Tibial nerve (tissue), 4 donors: ENCODE measurements around the gene KRTAP3-1. TPM values are rescaled to one million over a fixed set of nuclear protein-coding genes. Genes with fewer than 3 reads are reported as not detected.
A peak's percentile ranks its signal among the peaks of the same experiment; 100 is the strongest.

Experiments
- DNase-seq, 2 donors: peaks; one replicate each; pipeline ENCODE4 v3.0.0-alpha.2; 2019; ENCODE audit warnings: low spot score in 2 of 2
- H3K27ac ChIP-seq, 4 donors: fragments of 200-600 bp; sonication (generic) in 3 of 4; one replicate each; pipeline ENCODE4 v1.5.1; 2017 to 2019; ENCODE audit warnings: mild to moderate bottlenecking in 1 of 4
- H3K27me3 ChIP-seq, 2 donors: fragments of 200-600 bp; sonication (generic) in 1 of 2; one replicate each; pipeline versions ENCODE4 v1.5.1 to v1.6.0; 2017 to 2019
- H3K36me3 ChIP-seq, 3 donors: fragments of 200-600 bp; sonication (generic); one replicate each; pipeline ENCODE4 v1.5.1; 2018 to 2019
- H3K4me1 ChIP-seq, 4 donors: fragments of 200-600 bp; sonication (generic) in 3 of 4; one replicate each; pipeline ENCODE4 v1.5.1; 2017 to 2019
- H3K4me3 ChIP-seq, 4 donors: fragments of 200-600 bp; sonication (generic) in 3 of 4; one replicate each; pipeline ENCODE4 v1.5.1; 2017 to 2019; ENCODE audit warnings: mild to moderate bottlenecking in 1 of 4, moderate library complexity in 1 of 4
- H3K9me3 ChIP-seq, 4 donors: fragments of 200-600 bp; sonication (generic) in 3 of 4; one replicate each; pipeline ENCODE4 v1.5.1; 2017 to 2019
- EP300 ChIP-seq, 2 donors: sonication (generic); formaldehyde crosslinking; IDR thresholded peaks; one replicate each; pipeline ENCODE4 v1.6.1; 2017; ENCODE audit warnings: antibody characterized with exemption in 2 of 2, mild to moderate bottlenecking in 1 of 2
- POLR2A ChIP-seq, 2 donors: fragments of 450-650 bp; IDR thresholded peaks; one replicate each; pipeline ENCODE4 v1.6.1; 2017; ENCODE audit warnings: antibody characterized with exemption in 2 of 2, mild to moderate bottlenecking in 2 of 2, moderate library complexity in 2 of 2
- WGBS, 2 donors: methylation state at CpG; one replicate each; pipeline ENCODE4 v1.1.5; 2018; 5-methylcytosine and 5-hydroxymethylcytosine counted together
- total RNA-seq, 4 donors: library from RNA; depleted of rRNA; stranded (reverse); fragments of >200 nt; gene quantifications; one replicate each; pipeline ENCODE4 v1.1.0, GENCODE V29; 2016
- TF ChIP-seq, protein P1 (sequence below), 5 experiments: fragments of 200-600 bp in 3 of 5; fragments of 450-650 bp in 2 of 5; sonication (generic) in 3 of 5; IDR thresholded peaks; one replicate each; pipeline ENCODE4 v1.5.1; 2016 to 2019; ENCODE audit warnings: antibody characterized with exemption in 5 of 5, mild to moderate bottlenecking in 3 of 5, moderate library complexity in 2 of 5

Gene KRTAP3-1
- total RNA-seq, 4 donors from 2014 or later: not detected

GRCh38 chr17:40974366-40974765, 34.6 kb downstream of the KRTAP3-1 start:
- Histone ChIP-seq H3K4me1 (no peaks in the 10 kb centered on the region), H3K9me3 (no peaks in the 10 kb centered on the region), H3K36me3 (no peaks in the 10 kb centered on the region), H3K4me3 (no peak overlapping the region), H3K27ac (no peak overlapping the region), H3K27me3 (peaks cover 0 to 4% of the 10 kb centered on the region in 2 donors)
- TF ChIP-seq EP300 (IDR thresholded peaks at IDR 0.05) (no peak), POLR2A (IDR thresholded peaks at IDR 0.05) (no peak)
- TF ChIP-seq, protein P1, sequence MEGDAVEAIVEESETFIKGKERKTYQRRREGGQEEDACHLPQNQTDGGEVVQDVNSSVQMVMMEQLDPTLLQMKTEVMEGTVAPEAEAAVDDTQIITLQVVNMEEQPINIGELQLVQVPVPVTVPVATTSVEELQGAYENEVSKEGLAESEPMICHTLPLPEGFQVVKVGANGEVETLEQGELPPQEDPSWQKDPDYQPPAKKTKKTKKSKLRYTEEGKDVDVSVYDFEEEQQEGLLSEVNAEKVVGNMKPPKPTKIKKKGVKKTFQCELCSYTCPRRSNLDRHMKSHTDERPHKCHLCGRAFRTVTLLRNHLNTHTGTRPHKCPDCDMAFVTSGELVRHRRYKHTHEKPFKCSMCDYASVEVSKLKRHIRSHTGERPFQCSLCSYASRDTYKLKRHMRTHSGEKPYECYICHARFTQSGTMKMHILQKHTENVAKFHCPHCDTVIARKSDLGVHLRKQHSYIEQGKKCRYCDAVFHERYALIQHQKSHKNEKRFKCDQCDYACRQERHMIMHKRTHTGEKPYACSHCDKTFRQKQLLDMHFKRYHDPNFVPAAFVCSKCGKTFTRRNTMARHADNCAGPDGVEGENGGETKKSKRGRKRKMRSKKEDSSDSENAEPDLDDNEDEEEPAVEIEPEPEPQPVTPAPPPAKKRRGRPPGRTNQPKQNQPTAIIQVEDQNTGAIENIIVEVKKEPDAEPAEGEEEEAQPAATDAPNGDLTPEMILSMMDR (IDR thresholded peaks at IDR 0.05): no peak
- no peak for DNase-seq
- 89 to 92% methylated on average over 3 of the region's 3 CpGs for WGBS, 2 donors

DNA sequence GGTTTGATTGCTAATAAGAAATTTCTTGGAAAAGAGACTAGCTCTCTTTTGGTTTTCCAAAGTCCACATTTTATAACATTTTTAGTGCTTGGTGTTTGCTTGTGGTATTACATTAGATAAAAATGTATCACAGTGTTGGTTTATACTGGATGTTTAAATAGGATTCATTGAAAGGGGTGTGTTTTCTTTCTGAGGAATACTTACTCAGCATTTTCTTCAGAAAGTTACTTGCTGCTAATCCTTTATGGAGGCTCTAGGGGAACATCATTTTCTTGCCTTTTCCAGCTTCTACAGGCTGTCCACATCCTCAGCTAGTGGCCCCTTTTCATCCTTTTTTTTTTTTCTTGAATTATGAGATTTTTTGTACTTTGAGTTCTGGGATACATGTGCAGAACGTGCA, 41.3 kb downstream of the KRTAP3-1 start:
- DNase-seq: no peak
- Histone ChIP-seq H3K4me1 (no peaks in the 10 kb centered on the region), H3K9me3 (no peaks in the 10 kb centered on the region), H3K4me3 (no peak overlapping the region), H3K27ac (no peak overlapping the region), H3K36me3 (no peaks in the 10 kb centered on the region), H3K27me3 (no peaks in the 10 kb centered on the region)
- TF ChIP-seq EP300 (IDR thresholded peaks at IDR 0.05) (no peak), POLR2A (IDR thresholded peaks at IDR 0.05) (no peak)
- TF ChIP-seq, protein P1 (IDR thresholded peaks at IDR 0.05): no peak
- WGBS, 2 donors: 61 to 91% methylated on average over 1 of the region's 1 CpG

DNA sequence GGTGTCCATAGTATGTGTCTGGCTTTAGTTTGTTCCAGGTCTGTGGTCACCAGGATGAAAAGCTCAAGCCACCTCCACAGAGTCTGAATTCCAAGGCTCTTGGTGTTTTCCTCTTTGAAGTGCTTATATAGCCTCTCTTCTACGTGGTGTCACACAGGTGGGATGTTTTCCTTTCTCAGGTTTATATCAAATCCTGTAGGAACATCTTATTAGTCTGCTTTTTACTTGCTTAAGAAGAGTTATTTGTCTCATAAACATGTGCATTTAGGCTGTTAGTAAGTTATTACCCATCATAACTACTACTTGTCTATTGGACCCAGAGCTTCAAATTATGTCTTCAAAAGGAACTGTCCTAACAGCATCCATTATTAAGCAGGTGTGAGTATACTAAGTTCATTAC, 42.1 kb downstream of the KRTAP3-1 start, which contains the start of gene KRT39:
KRT39 (minus strand) TSS at position 101 of the 400 bp plus-strand sequence; CDS start at position 9, 92 bp downstream.
- no peak for TF ChIP-seq EP300 (IDR thresholded peaks at IDR 0.05)
- TF ChIP-seq, protein P1 (IDR thresholded peaks at IDR 0.05): no peak
- no peak for TF ChIP-seq POLR2A (IDR thresholded peaks at IDR 0.05)
- H3K36me3 ChIP-seq: no peaks in the 10 kb centered on the region
- no peaks in the 10 kb centered on the region for H3K9me3 ChIP-seq
- H3K4me3 ChIP-seq: no peak within 1 kb of the TSS
- DNase-seq: no peak
- H3K27ac ChIP-seq: no peak within 1 kb of the TSS
- H3K27me3 ChIP-seq: no peaks in the 10 kb centered on the region
- H3K4me1 ChIP-seq: no peaks in the 10 kb centered on the region
- 72 to 89% methylated on average over 1 of the region's 1 CpG for WGBS, 2 donors

DNA sequence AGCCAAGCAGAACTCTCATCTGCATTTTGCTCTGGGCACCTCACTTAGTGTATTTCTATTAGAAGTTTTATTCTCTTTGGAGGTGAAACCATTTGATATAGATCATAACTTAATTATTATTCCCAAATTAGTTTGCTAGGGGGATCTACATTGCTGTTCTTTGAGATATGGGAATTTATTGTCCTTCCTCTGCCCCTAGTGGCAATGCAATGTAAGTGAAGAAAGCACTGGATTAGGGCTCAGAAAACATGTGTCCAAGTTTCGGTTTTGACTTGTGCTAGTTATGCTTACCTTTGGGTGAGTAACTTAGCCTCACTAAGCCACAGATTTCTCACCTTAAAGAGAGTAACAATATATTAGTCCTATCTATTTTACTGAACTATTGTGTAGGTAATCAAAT, 45.1 kb downstream of the KRTAP3-1 start:
- DNase-seq: no peak
- TF ChIP-seq, protein P1 (IDR thresholded peaks at IDR 0.05): peak; percentile 27 to 40 (median 34)
- no peak for TF ChIP-seq EP300 (IDR thresholded peaks at IDR 0.05)
- no peak for TF ChIP-seq POLR2A (IDR thresholded peaks at IDR 0.05)
- 55 to 56% methylated on average over 1 of the region's 1 CpG for WGBS, 2 donors
- Histone ChIP-seq H3K36me3 (no peaks in the 10 kb centered on the region), H3K4me3 (no peak overlapping the region), H3K4me1 (no peaks in the 10 kb centered on the region), H3K27ac (no peak overlapping the region), H3K27me3 (no peaks in the 10 kb centered on the region), H3K9me3 (no peaks in the 10 kb centered on the region)

GRCh38 chr17:40962059-40962561, 46.8 kb downstream of the KRTAP3-1 start:
- no peaks in the 10 kb centered on the region for H3K9me3 ChIP-seq
- TF ChIP-seq EP300 (IDR thresholded peaks at IDR 0.05) (no peak), POLR2A (IDR thresholded peaks at IDR 0.05) (no peak)
- TF ChIP-seq, protein P1 (IDR thresholded peaks at IDR 0.05): no peak
- H3K4me1 ChIP-seq: no peaks in the 10 kb centered on the region
- no peaks in the 10 kb centered on the region for H3K36me3 ChIP-seq
- no peak for DNase-seq
- H3K27ac ChIP-seq: no peak overlapping the region
- WGBS, 2 donors: 89 to 94% methylated on average over 4 of the region's 4 CpGs
- H3K27me3 ChIP-seq: no peaks in the 10 kb centered on the region
- H3K4me3 ChIP-seq: no peak overlapping the region
